HG03432 (cell line): ENCODE data around the gene TCP11.
"Not testable (repeated sequence)": the region's sequence is repeated elsewhere in the genome, so short reads cannot be mapped to it uniquely, and the experiment has no call there.

Experiments used
- ATAC-seq: cut with Tn5 transposase; IDR thresholded peaks from one replicate; pipeline ENCODE4 v1.9.1; 2021; ENCODE audit warnings: mild to moderate bottlenecking, moderate library complexity; ENCODE audit not compliant: unreplicated experiment

Gene TCP11

DNA sequence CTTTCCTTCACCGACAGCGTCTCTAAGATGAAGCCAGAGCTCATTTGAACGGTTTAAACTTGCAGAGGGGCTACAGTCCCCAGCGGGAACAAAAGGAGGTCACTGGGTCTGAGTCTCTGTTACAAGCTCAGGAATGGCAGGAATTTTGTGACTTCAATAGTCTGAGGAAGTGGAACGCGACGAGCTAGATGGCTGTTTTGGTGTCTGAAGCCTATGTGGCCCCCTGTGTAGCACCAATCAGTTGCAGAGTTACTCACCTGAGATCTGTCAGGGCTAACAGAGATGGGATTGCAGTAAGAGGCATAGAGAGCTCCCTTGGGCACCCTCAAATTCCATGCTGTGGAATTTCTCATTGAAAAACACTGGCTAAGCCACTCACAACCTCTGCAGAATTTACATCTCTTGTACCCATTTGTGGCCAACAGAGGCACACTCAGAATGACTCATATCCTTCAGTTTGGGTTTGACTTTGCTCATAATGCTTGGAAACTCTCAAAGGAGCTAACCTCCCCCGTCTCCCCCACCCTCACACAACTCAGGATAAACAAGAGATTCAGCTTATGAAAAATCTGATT lies 7.1 kb upstream of the TCP11 start:
- no peak for ATAC-seq

DNA sequence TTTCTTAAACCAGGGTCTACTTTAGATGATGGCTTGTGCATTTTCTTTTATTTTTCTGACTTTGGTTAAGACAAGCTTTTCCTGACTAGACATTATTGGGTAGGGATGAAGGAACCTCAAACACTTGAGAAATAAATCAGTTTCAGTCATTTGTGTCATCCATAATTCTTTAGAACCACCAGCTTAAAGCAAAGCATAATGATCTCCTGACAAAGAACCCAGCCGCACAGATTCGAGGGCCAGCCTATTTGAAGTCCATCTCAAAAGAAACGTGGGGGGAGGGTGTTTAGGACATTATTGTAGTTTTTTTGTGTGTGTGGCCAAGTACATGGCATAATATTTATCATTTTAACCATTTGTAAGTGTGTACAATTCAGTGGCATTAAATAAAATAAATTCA lies 6.3 kb upstream of the TCP11 start:
- no peak for ATAC-seq

DNA sequence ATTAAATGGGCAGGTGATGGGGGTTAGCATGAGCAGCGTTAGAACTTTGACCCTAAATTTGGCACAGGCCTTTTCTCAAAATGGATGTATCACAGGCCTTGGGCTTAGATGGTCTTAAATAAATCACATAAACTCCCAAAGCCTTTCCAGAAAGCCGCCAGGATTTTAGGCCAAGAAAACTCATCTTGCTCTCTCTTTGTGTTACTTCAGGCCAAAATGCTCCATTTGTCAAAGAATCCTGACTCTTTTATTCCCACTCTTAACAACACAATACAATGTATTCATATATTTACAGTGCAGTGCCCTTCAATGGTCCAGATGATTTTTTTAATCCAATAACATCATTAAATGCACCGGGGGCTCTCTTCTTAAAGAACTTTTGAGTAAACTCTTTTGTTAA lies 5.9 kb upstream of the TCP11 start:
- ATAC-seq: no peak

DNA sequence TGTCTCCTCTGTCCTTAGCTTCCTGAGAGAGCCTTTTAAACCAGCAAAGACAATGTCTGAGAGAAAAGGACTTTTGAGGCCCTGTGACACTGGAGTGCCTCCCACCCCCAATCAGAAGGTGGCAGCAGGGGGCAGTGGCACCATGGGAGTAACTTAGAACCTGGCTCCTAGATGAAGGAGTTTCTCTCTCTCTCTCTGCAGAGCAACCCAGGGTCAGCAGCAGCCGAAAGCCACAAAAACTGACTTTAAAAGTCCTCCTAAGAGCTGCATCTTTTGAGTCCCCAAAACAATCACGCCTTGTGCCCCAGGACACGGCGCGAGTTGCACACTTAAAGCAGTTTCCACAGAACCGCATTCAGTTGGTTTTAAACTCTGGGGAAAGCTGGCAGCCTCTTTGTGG lies 5.3 kb upstream of the TCP11 start:
- ATAC-seq: no peak

DNA sequence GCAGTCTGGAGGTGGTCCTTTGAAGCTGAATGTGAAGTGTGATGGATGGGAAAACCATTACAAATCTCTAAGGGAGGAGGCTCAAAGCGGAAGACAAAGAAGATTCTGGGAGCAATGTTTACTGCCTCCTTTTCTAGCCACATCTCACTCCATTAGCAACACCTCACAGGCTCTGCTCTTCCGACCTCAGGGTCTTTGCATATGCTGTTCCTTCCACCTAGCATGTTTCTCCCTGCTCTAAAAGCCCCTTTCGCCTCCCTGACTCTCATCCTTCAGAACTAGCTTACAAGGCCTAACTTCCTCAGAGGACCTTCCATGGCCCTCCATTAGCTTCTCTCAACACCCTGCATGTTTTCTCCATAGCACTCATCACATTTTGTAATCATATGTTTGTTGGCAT lies 4.6 kb upstream of the TCP11 start:
- no peak for ATAC-seq

DNA sequence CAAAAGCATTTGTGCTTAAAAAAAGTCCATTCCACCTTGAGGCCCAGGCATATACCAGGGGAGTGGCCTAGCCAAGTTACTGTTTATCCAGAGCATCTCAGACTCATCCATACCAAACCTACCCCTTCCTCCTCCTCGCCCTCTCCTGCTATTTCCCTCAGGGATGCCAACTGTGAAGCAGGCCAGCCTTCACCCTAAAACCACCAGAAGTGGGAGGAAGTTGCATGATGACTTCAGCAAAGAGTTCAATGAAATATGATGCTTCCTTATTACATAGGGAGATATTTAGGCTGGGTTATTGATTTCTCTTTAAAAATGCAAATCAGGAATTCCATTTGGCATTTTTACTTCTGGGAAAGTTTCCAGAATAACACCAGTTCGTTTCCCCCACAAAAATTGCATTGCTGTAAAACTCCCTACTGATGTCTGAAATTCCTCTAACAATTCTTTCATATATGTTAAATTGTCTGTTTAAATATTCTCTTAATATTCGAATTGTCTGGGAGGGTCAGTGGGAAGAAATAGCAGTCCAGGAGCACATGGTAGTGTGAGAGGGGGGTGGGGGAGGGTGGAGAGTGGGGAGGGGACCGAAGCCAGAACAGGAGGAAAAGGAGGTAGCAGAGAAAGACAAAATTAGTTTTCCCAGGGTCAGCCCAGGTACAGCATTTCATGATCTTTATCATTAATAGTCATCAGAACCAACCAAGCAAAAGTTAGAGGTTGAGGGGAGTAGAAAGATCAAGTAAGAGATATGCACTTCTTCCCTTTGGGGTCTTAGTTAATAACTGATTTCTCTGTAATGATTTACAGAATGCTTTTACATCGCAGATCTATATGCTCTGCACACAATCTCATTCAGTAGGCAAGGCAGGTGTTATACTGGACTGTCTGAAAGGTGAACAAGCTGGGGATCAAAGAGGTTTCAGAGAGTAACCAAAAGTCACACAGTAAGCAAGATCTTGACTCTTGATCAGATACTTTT lies 1.7 kb upstream of the TCP11 start:
- ATAC-seq: no peak

DNA sequence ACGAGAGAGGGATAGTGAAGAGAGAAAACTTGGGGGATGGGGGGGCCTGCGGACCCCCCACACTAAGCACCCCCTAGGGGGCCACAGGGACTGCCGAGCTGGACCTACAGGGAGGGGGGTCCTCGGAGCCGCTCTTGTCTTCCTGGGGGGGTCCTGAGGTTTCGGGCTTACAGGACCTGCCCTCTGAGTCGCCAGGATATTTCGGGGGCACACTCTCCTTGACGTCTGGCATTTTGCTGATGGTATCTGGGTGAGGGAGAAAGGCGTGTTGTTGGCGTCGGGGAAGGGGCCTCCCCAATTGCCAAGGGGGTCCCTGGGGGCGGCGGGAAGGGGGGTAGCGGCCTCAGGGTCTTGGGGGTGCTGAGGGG lies 516 bp downstream of the TCP11 start:
- ATAC-seq: no peak

DNA sequence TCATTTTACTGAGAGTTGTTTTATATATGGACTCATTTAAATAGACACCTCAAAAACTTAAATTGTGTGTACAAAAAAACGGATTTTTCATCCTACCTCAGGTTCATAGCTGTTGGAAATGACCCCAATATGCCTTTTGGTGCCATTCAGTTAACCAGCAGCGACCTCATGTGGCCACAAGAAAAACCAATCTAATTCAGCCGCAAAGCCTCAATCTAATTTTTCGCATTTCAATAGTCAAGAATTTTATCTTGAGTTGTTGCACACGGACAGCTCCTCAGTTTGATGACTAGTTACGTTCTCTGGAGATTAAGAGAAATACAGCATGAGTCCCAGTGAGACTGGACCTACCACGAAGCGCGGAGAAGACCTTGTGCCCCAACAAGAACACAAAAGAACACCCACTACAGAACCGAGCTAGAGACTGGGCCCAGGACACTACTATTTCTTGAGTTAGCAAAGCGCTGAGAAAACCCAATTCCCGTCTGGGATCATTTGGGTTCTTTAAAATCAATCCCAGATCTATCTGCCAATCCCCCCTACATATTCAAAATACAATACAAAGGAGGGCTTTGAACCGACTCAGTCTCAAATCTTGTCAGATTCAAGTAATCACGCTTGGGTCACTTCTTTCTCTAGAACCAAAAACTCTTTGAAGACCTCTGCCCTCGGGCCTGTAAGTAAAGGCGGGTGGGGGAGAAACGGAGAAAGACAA lies 1.1 kb downstream of the TCP11 start:
- ATAC-seq: no peak

DNA sequence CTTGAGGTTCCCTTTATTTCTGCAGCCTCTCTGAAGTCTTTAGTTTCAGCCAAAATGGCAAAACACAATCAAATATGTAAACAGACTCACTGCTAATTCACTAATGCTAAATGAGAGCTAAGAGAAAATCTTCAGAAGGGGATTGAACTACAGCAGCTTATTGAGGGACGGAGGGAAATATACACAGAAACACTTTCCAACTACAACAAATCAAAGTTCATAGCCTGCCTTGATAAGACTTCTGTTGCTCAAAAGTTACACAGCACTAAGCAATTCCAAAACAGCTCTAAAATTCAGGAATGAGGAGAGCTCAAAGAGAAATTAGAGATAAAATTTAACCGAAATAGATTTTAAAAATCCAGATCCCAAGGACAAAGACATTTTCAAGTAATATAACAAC lies 1.7 kb downstream of the TCP11 start:
- no peak for ATAC-seq

DNA sequence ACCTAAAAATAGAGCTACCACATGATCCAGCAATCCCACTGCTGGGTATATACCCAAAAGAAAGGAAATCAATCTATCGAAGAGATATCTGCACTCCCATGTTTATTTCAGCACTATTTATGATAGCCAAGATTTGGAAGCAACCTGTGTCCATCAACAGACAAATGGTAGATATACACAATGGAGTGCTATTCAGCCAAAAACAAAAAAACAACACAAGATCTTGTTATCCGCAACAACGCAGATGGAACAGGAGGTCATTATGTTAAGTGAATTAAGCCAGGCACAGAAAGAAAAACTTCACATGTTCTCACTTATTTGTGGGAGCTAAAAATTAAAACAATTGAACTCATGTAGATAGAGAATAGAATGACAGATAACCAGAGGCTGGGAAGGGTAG lies 2.9 kb downstream of the TCP11 start:
- not testable (repeated sequence) for ATAC-seq

DNA sequence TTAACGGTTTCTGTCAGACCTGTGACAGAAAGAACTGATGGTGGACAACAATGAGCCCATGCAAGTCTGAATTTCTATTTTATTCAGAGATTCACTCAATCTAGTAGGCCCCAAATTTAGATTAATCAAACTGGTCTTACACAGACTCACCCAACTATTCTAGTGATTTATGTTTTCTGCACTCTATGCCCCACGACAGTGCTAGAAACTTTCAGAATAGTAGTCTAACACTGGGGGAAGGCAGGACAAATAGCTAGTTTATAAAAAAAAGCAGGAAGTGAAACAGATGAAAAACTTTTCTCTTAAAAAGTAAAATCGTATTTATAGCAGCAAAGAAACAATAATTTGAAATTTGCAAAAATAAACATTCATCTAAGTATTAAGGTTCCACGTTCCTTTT lies 5.0 kb downstream of the TCP11 start:
- no peak for ATAC-seq

DNA sequence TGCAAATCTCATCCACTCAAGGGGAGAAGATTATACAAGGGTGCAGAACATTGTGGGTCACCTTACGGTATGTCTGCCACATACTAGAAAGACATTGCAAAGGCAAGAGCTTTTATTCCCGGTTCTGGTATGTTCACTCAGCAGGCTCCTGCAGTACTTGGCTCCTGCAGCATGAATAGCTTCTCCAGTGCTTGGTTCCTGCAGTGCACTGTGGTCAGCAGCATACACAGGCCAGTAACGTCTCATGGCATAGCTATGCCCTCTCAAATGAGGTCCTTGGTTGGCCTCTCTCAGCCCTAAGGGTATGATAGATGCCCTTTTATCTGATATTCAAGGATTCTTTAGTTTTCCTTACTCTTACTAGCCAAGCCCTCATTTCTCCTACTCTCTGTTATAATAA lies 12.6 kb downstream of the TCP11 start:
- no peak for ATAC-seq

DNA sequence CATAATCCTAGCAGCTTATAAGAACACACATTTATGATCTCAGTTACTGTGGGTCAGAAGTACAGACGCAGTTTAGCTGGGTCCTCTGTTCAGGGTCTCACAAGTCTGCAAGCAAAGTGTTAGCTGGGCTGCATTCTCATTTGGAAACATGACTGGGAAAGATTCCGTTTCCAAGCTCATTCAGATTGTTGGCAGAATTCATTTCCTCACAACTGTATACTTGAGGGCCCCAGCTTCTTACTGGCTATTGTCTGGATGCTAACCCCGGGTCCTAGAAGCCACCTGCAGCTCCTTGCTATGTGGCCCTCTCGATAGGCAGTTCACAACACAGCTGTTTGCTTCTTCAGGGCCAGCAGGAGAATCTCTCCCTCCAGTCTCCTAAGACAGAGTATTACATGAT lies 13.1 kb downstream of the TCP11 start:
- ATAC-seq: no peak

DNA sequence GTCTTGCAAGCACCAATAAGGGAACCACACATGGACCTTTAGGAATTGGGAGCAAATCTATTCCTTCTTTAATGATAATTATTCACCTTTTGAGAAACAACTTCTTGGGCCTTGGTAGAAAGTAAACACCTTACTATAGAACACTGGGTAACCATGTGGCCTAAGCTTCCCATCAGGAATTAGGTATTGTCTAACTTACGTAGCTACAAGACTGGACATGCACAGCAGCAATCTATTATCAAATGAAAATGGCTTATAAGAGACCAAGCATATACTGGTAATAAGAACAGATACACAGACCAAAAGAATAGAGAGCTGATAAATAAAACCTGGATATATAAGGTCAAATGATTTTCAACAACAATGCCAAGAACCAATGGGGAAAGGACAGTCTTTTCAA lies 16.8 kb downstream of the TCP11 start:
- no peak for ATAC-seq

DNA sequence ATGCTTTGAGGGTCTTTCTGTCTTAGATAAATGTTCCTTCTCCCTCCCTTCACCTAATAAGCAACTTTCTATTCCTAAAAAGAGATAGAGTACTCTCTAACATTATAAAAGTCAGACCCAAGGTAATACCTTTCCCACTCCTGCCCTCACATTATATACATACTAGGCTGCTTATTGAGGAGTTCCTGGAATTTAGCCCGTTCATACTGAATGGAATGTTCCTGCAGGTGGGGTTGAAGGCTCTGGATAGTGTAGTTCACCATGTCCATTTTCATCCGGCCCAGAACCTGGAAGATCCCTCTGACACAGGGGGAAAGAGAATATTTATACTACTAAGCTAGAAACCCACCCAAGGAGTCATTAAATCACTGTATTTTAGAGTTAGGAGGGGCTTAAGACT lies 20.4 kb downstream of the TCP11 start:
- no peak for ATAC-seq

DNA sequence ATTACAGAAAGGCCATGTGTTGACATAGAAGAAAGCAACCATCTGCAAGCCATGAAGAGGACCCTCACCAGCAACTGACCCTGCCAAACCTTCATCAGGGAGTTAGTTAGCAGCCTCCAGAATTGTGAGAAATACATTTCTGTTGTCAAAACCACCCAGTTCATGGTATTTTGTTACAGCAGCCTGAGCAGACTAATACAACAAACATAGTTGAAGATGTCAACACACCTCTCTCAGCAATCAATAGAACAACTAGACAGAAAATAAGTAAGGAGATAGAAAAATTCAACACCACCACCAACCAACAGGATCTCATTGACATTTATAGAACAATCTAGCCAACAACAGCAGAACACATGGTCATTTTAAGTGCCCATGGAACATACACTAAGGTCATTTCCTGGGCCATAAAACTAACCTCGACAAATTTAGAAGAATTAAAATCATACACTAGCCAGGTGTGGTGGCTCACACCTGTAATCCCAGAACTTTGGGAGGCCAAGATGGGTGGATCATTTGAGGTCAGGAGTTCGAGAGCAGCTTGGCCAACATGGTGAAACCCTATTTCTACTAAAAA lies 32.7 kb downstream of the TCP11 start:
- ATAC-seq: no peak

DNA sequence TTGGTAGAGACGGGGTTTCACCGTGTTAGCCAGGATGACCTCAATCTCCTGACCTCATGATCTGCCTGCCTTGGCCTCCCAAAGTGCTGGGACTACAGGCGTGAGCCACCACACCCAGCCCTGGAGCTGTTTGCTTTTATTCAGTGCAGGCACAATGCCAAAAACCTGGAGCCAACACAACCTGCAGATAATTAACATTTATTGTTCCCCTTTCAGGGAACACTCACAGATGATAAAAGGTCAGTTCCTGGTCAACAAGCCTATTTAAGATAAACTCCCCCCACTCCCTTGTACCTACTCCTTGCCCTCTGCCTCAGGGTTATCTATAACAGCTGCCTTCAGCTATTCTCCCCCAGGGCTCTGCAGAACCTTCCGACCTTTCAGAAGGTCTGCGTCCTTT lies 33.4 kb downstream of the TCP11 start:
- ATAC-seq: not testable (repeated sequence)

DNA sequence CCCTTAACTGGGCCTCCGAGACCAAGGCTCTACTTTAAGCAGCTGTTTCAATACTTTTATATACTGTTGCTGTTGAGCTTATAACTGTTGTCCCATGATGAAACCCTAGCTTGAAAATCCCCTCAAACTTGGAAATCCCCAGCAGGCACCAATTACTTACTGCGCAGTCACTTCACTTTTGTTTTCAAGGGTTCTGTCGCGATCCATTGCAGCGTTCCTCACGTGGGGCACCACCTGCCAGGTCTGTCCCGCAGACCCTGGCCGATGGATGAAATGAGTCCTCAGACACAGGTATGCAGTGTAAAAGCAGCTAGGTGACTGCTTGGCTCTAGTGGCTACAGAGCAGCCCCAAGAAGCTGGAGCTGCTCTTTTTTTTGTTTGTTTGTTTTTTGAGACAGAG lies 33.9 kb downstream of the TCP11 start:
- not testable (repeated sequence) for ATAC-seq

DNA sequence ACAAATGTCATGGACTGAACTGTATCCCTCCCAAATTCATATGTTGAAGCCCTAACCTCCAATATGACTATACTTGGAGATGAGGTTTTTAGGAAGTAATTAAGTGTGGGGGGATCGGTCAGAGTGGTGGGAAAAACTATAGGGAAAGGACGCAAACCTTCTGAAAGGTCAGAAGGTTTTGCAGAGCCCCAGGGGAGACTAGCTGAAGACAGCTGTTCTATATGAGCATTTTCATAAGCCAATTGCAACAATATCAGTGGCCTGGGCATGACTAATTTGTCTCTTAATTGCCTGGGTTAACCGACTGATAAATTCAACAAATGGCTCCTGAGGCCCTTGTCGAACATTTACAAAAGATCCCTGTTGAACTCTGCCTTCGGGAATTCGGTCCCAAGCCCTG lies 35.1 kb downstream of the TCP11 start:
- not testable (repeated sequence) for ATAC-seq

DNA sequence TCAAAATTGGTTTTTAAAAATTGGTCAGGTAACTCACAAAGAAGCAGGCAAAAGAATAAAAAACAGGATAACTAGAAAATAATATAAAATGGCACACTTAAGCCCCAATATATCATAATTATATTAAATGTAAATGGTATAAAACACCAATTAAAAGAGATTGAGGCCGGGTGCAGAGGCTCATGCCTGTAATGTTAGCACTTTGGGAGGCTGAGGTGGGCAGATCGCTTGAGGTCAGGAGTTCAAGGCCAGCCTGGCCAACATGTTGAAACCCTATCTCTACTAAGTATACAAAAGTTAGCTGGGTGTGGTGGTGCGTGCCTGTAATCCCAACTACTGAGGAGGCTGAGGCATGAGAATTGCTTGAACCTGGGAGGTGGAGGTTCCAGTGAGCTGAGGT lies 36.1 kb downstream of the TCP11 start:
- no peak for ATAC-seq

DNA sequence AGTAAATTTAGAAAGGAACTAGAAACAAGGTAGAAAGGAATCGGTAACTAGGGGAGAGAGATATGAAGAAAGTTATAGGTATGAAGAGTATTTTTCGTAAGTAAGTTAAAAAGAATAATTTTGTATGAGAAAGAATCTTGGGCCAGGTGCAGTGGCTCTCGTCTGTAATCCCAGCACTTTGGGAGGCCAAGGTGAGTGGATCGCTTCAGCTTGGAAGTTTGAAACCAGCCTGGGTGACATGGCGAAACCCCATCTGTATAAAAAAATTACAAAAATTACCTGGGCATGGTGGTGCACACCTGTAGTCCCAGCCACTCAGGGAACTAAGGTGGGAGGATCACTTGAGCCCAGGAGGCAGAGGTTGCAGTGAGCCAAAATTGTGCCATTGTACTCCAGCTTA lies 42.0 kb downstream of the TCP11 start:
- ATAC-seq: no peak
